Right atrium auricular region (tissue), 2 donors: ENCODE results near the gene SIRT2. TPM values are rescaled to one million over a fixed set of nuclear protein-coding genes. Genes with fewer than 3 reads are reported as not detected.
"Not testable (repeated sequence)": the region's sequence is repeated elsewhere in the genome, so short reads cannot be mapped to it uniquely, and the experiment has no call there.

Source experiments
- DNase-seq: peaks from one replicate; pipeline ENCODE4 v3.0.0-alpha.2; 2019; ENCODE audit warnings: low spot score
- H3K27ac ChIP-seq, 2 donors: fragments of 200-600 bp; sonication (generic); 1 replicate in 1 of 2; 2 replicates in 1 of 2; pipeline ENCODE4 v1.5.1; 2016 to 2019
- H3K27me3 ChIP-seq, 2 donors: fragments of 200-600 bp; sonication (generic); one replicate each; pipeline versions ENCODE4 v1.5.1 to v1.6.0; 2017 to 2019
- H3K36me3 ChIP-seq: fragments of 200-600 bp; sonication (generic); one replicate; pipeline ENCODE4 v1.5.1; 2016
- H3K4me1 ChIP-seq, 2 donors: fragments of 200-600 bp; sonication (generic); one replicate each; pipeline versions ENCODE4 v1.5.1 to v1.6.0; 2017 to 2019
- H3K4me3 ChIP-seq, 2 donors: fragments of 200-600 bp; sonication (generic); 1 replicate in 1 of 2; 2 replicates in 1 of 2; pipeline ENCODE4 v1.5.1; 2017 to 2019; ENCODE audit warnings: mild to moderate bottlenecking in 1 of 2, moderate library complexity in 1 of 2
- H3K9me3 ChIP-seq, 2 donors: fragments of 200-600 bp; sonication (generic); one replicate each; pipeline ENCODE4 v1.5.1; 2019
- CTCF ChIP-seq, 2 donors: fragments of 200-600 bp; sonication (generic); IDR thresholded peaks; one replicate each; pipeline ENCODE4 v1.5.1; 2019; ENCODE audit warnings: antibody characterized with exemption in 2 of 2
- total RNA-seq, 2 donors: library from RNA; depleted of rRNA; stranded (reverse); fragments of >200 nt; gene quantifications; one replicate each; pipeline ENCODE4 v1.1.0, GENCODE V29; 2016

The SIRT2 gene
- total RNA-seq, 2 donors from 2014 or later: 91.5 to 170 TPM

- Histone ChIP-seq H3K27me3 (no peaks in the 10 kb centered on the region), H3K4me1 (peaks cover 0 to 46% of the 10 kb centered on the region in 2 donors), H3K27ac (peak overlapping the region; percentile 92 to 94), H3K36me3 (peaks cover 46% of the 10 kb centered on the region), H3K9me3 (no peaks in the 10 kb centered on the region), H3K4me3 (peak overlapping the region; percentile 72 to 76)
- no peak for DNase-seq
- TF ChIP-seq CTCF (IDR thresholded peaks at IDR 0.05): no peak
These were observed 69.2 kb downstream of the SIRT2 start for GRCh38 chr19:38830039-38830733.

GRCh38 chr19:38829203-38829602 lies 70.2 kb downstream of the SIRT2 start:
- not testable (repeated sequence) for DNase-seq, H3K4me3 ChIP-seq, H3K27me3 ChIP-seq, H3K9me3 ChIP-seq, H3K27ac ChIP-seq
- Histone ChIP-seq H3K4me1 (peaks cover 0 to 46% of the 10 kb centered on the region in 2 donors), H3K36me3 (peaks cover 50% of the 10 kb centered on the region)

Other genes starting within 250 kb of the SIRT2 start
- gene CAPN12, start 155.1 kb downstream of the SIRT2 start, total RNA-seq: under 1 TPM; 0.74 to 0.90 TPM
- gene LGALS7, start 126.1 kb downstream of the SIRT2 start, total RNA-seq: not detected
- gene LGALS7B, start 110.4 kb downstream of the SIRT2 start, total RNA-seq: 1 to 10 TPM in 1 of 2 donors, not detected in 1; 1.8 TPM
- gene LGALS4, start 86.7 kb downstream of the SIRT2 start, total RNA-seq: under 1 TPM in 1 of 2 donors, not detected in 1; 0.67 TPM
- 100 to 1,000 TPM; 309 to 329 TPM for gene ECH1, start 67.8 kb downstream of the SIRT2 start, total RNA-seq
- gene HNRNPL, start 49.6 kb downstream of the SIRT2 start, total RNA-seq: 100 to 1,000 TPM; 102 to 115 TPM
- gene RINL, start 21.3 kb downstream of the SIRT2 start, total RNA-seq: 1 to 10 TPM; 3.3 to 5.5 TPM
- gene NFKBIB, start 351 bp upstream of the SIRT2 start, total RNA-seq: 10 to 100 TPM; 13.3 to 29.2 TPM
- gene CCER2, start 12.6 kb upstream of the SIRT2 start, total RNA-seq: not detected
- gene SARS2, start 31.1 kb upstream of the SIRT2 start, total RNA-seq: 10 to 100 TPM; 13.7 to 24.3 TPM
- gene MRPS12, start 31.3 kb upstream of the SIRT2 start, total RNA-seq: 10 to 100 TPM; 39.5 to 58.7 TPM
- gene FBXO17, start 76.1 kb upstream of the SIRT2 start, total RNA-seq: 10 to 100 TPM in 1 of 2 donors, 1 to 10 TPM in 1; 5.7 to 13.1 TPM
- gene FBXO27, start 132.9 kb upstream of the SIRT2 start, total RNA-seq: 1 to 10 TPM; 5.1 to 7.2 TPM
- not detected for gene ACP7, start 184.8 kb upstream of the SIRT2 start, total RNA-seq
- gene PAK4, start 226.2 kb upstream of the SIRT2 start, total RNA-seq: 10 to 100 TPM; 11.2 to 13.7 TPM